Natural killer cell treated with Interleukin-12 subunit alpha and Interleukin-12 subunit beta and Interleukin-15 and Interleukin-18, amount 100 ng/mL, for 72 hours (primary cell): ENCODE measurements around the gene EPS8L3. TPM values are rescaled to one million over a fixed set of nuclear protein-coding genes. Genes with fewer than 3 reads are reported as not detected.
A peak's percentile ranks its signal among the peaks of the same experiment; 100 is the strongest.

Experiments used
- ATAC-seq, 2 donors: fragments of 150-1000 bp; cut with Tn5 transposase in 1 of 2; sonication (Bioruptor Pico), chemical (Tn5 transposase) in 1 of 2; 2 replicates each; pipeline ENCODE4 v1.10.0; 2021
- DNase-seq: peaks from one replicate; pipeline ENCODE4 v3.0.0; 2022; ENCODE audit warnings: low spot score
- H3K27ac Mint-ChIP-seq, 2 donors: 1 replicate in 1 of 2; 2 replicates in 1 of 2; pipeline ENCODE4 v1.8.0; 2022; ENCODE audit warnings: mixed read lengths in 2 of 2, mild to moderate bottlenecking in 1 of 2, moderate library complexity in 1 of 2
- H3K27me3 Mint-ChIP-seq, 2 donors: 1 replicate in 1 of 2; 2 replicates in 1 of 2; pipeline ENCODE4 v1.8.0; 2022; ENCODE audit warnings: mixed read lengths in 2 of 2
- H3K36me3 Mint-ChIP-seq: one replicate; pipeline ENCODE4 v1.8.0; 2022; ENCODE audit warnings: mixed read lengths
- H3K4me1 Mint-ChIP-seq, 2 donors: 1 replicate in 1 of 2; 2 replicates in 1 of 2; pipeline ENCODE4 v1.8.0; 2022; ENCODE audit warnings: low read depth in 2 of 2, mixed read lengths in 2 of 2, mild to moderate bottlenecking in 1 of 2
- H3K4me3 Mint-ChIP-seq: one replicate; pipeline ENCODE4 v1.8.0; 2022; ENCODE audit warnings: mixed read lengths
- H3K9me3 Mint-ChIP-seq: 2 replicates; pipeline ENCODE4 v1.8.0; 2022; ENCODE audit warnings: mixed read lengths
- total RNA-seq, 2 donors: library from RNA; stranded (reverse); gene quantifications; one replicate each; pipeline ENCODE4 v1.2.3, GENCODE V29; 2022

Gene EPS8L3
- total RNA-seq, 2 donors from 2014 or later = not detected

DNA sequence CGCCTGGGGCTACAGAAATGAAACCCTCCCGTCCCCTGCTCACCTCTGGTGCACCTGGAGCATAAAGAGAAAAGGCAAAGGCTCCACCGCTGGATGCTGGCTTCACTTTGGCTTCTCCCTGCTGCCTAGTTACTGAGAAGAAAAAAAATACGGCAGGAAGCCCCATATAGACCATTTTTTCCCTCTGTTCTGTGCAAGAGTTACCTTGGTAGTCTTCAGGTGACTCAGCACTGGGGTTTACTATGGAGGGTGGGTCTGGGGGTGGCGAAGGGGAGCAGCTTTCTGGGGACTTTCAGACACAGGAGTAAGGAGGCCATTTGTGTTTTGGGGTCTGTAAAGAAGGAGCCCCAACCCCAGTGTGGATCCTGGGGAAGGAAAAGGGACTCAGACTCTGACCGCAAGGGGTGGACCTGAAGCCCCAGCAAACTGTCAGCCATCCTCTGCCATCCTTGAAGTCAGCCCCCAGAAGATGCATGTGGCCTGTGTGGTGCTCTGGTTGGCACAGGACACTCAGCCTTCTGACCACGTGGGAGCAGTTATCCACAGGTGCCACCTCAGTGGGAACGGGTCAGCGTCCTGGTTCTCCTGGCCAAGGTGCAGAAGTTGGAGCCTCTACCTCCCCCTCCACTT is 25.9 kb upstream of the EPS8L3 start:
- Mint-ChIP-seq H3K9me3 (no peaks in the 10 kb centered on the region), H3K4me3 (peak overlapping the region; percentile 64), H3K27ac (peak overlapping the region; percentile 79 to 87), H3K4me1 (peaks cover 60 to 77% of the 10 kb centered on the region in 2 donors), H3K36me3 (no peaks in the 10 kb centered on the region), H3K27me3 (peaks cover 14 to 18% of the 10 kb centered on the region in 2 donors)
- DNase-seq (no peak), ATAC-seq (no peak)

DNA sequence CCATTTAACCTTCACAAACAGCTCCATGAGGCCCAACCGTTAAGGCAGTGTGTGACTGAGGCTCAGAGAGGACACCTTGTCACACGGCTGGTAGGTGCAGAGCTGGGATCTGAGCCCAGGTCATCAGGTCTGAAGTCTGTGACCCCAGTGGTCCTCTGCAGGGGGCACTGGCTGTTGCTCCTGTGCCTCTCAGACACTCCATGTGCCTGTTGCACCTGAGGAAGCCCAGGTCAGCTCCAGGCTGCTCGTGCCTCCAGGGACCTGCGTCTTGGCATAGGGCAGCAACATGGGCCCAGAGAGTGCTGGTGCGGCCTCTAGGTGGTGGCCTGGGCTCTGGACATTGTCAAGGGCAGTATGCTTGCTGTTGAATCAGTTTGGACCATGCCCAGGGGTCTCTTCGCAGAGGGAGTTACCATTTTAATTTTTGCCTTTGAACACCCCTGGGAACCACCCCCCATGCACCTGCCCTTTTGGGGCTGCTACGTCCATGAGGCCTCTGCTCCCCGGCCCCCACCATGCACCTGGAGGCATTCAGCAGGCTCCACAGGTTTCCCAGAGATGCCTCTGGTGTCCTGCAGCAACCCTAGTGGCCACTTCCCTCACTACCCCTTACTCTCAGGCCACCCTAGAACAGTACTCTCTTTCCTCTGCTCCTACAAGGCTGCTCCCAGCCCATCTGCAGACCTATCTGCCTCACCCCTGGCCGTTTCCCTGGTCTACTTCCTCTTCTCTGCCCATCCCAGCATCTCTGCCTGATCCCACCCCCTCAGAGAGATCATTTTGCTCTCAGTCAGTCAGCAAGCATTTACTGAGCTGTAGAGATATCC is 25.2 kb upstream of the EPS8L3 start:
- Mint-ChIP-seq H3K27me3 (peaks cover 10 to 20% of the 10 kb centered on the region in 2 donors), H3K4me1 (peaks cover 54 to 70% of the 10 kb centered on the region in 2 donors), H3K4me3 (peak overlapping the region; percentile 64), H3K9me3 (no peaks in the 10 kb centered on the region), H3K36me3 (no peaks in the 10 kb centered on the region), H3K27ac (peak overlapping the region; percentile 48 to 87)
- no peak for ATAC-seq
- no peak for DNase-seq

DNA sequence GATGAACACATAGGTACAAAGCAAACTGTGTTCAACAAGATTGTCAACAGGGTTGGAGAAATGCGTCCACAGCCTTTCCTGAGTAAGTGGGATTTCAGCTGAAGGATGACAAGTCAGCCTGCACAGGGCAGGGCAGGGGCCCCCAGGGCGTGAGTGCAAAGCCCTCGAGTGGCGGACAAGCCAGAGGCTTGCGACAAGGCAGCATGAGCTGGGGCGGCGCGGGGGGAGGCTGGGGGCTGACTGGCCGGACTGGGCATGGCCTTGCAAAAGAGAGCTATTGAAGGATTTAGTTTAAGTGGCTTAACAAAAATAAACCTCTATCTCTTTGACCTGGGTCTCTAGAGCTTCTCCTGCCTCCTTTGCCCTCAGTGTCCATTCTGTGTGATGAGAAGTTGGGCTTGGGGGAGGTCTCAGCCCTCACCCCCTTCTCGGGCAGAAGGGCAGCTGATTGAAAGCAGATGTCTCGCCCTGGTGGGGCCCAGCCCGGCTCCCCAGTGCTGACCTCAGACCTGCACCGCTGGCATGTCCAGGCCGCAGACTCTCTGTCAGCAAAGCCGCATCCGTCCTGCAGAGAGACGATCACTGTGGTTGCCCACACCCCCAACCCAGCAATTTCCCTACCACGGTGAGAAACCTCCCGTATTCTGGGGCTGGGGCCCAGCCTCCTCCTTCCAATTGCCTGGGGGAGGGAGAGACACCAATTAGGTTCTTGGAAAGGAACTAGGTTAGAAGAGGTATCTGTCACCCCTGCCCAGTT is 24.3 kb upstream of the EPS8L3 start:
- ATAC-seq (peak; percentile 84 to 85), DNase-seq (peak; percentile 86)
- peaks cover 10 to 20% of the 10 kb centered on the region in 2 donors for H3K27me3 Mint-ChIP-seq
- H3K9me3 Mint-ChIP-seq = no peaks in the 10 kb centered on the region
- H3K27ac Mint-ChIP-seq = peak overlapping the region in 1 of 2 donors; percentile 87
- H3K36me3 Mint-ChIP-seq = no peaks in the 10 kb centered on the region
- peaks cover 45 to 61% of the 10 kb centered on the region in 2 donors for H3K4me1 Mint-ChIP-seq
- peak overlapping the region; percentile 63 for H3K4me3 Mint-ChIP-seq

DNA sequence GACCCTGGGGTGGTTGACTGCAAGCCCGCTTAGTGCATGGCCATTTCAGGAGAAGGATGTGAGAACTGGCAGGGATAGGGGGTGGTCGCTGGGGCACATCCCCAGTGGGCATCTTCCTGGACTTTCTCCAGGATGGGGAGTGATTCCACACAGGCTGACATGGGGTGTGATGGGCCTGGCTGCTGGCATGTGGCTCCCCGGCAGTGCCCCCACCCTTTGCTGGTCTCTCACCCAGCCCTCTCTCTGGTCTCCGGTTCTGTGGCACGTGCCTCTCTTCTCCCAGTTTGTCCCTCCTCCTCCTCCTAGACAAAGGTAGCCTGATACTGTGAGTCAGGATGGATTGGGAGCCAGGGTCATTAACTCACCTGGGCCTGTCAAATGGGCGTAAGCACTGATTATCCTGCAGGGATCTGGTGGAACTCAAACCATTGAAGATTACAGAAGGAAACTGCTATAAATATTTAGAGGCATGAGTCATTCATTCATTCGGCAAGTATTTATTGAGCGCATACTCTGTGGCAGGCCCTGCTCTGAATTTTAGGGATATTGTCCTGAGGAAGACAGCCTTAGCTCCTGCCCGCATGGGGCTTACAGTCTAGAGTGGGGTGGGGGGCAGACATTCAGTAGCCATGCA is 23.6 kb upstream of the EPS8L3 start:
- H3K9me3 Mint-ChIP-seq = no peaks in the 10 kb centered on the region
- no peak for ATAC-seq
- H3K4me1 Mint-ChIP-seq = peaks cover 43 to 61% of the 10 kb centered on the region in 2 donors
- peak overlapping the region; percentile 63 for H3K4me3 Mint-ChIP-seq
- H3K27ac Mint-ChIP-seq = peak overlapping the region in 1 of 2 donors; percentile 55
- DNase-seq = no peak
- H3K36me3 Mint-ChIP-seq = no peaks in the 10 kb centered on the region
- H3K27me3 Mint-ChIP-seq = peaks cover 10 to 20% of the 10 kb centered on the region in 2 donors

DNA sequence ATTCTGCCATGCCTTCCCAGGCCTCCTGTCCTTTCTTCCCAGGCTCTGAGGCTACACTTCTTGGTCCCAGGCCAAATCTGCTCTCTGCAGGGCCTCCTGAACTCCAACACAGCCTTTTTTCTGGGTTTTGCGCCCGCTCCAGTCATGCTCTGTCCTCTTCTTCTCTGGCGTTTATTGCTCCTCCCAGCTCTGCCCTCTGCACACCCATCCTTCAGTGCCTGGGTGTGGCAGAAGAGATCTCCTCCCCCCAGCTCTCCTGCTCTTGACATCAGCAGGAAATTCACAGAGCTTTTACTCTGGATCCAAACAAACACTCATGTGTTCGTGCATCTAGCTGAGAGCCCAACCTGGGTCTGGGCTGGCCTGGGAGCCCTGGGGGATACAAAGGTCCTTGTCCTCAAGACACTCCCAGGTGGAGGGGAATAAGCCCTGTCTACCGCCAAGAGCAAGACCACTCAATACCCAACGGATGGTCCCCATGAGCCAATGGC is 22.9 kb upstream of the EPS8L3 start:
- Mint-ChIP-seq H3K36me3 (no peaks in the 10 kb centered on the region), H3K27ac (peak overlapping the region in 1 of 2 donors; percentile 55), H3K27me3 (peaks cover 10 to 20% of the 10 kb centered on the region in 2 donors), H3K9me3 (no peaks in the 10 kb centered on the region), H3K4me1 (peaks cover 41 to 61% of the 10 kb centered on the region in 2 donors), H3K4me3 (no peak overlapping the region)
- DNase-seq = no peak
- no peak for ATAC-seq

DNA sequence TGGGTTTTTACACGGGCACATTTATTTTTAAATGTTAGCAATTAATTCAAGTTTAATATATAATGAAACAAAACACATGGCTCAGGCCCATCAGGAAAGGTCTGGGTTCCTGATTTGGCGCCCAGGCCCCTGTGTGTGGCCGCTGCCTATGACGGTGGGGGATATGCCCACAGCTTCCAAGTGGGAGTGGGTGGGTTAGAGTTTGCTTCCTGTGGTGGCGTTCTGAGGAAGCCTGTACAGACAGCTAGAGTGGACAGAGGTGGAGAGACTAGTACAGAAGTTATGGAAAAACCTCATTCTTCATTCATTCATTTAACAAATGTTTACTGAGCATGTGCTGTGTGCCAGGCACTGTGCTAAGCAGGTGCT is 22.4 kb upstream of the EPS8L3 start:
- DNase-seq = no peak
- ATAC-seq = no peak
- peaks cover 36 to 56% of the 10 kb centered on the region in 2 donors for H3K4me1 Mint-ChIP-seq
- H3K36me3 Mint-ChIP-seq = peaks cover under 1% of the 10 kb centered on the region
- H3K4me3 Mint-ChIP-seq = no peak overlapping the region
- no peaks in the 10 kb centered on the region for H3K9me3 Mint-ChIP-seq
- no peak overlapping the region for H3K27ac Mint-ChIP-seq
- peaks cover 10 to 20% of the 10 kb centered on the region in 2 donors for H3K27me3 Mint-ChIP-seq

DNA sequence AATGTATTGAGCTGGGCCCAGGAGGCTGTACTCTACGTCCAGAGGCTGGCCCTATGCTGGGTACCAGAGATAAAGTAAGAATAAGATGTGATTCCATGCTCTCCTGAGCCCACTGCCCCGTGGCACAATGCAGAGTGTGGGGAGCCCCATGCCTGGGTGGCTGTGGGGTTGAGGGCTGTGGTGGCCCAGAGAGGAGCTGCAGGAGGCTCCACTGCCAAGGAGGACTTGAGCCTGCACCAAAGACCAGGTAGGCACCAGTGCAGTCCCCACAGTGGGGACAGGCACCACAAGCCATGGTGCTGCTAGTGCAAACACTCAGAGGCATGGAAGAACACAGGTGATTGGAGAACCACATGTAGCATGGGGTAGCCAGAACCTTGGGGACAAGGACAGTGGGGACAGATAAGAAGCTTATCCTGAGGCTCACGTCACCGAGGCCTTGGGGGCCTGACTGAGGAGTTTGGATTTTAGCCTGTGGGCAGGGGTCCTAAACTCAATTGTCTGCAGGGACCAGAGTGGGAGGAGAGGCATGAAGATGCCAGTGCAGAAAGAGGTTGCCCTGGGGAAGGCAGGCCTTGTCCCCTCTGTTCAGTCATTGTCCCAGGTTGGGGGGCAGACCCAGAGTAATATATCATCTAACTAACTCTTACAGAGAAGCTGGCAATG is 21.9 kb upstream of the EPS8L3 start:
- DNase-seq (no peak), ATAC-seq (no peak)
- Mint-ChIP-seq H3K27ac (no peak overlapping the region), H3K4me1 (peaks cover 31 to 51% of the 10 kb centered on the region in 2 donors), H3K27me3 (peaks cover 10 to 20% of the 10 kb centered on the region in 2 donors), H3K9me3 (no peaks in the 10 kb centered on the region), H3K36me3 (peaks cover 6% of the 10 kb centered on the region), H3K4me3 (no peak overlapping the region)

DNA sequence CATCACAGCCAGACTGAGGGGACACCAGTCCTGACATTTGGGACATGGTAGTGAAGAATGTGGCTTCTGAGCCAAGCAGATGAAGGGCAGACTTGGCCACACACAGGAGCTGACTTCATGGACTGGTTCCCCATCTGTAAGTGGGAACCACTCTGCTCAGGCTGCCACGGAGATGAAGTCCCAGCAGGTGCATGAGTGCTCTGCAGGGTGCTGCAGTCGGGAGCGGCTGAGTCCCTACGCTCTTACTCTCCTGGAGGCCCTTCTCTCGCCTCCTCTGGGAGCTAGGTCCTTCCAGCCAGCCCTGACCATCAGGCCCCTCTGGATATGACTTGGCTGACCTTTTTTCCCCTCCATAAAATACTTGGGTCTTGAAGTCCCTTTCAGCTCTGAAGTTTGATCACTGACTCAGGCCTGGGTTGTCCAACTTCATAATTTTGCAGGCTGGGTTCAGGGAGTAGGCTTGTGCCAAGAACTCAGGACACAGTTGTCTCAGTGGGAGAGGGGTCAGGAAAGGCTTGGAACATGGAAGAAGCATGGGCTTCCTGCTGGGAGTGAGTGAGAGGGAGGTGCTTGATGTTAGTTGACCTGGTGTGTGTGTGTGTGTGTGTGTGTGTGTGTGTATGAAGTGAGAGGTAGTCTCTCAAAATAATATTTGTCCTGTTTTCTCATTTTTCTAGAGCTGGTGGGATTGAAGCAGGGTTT is 21.0 kb upstream of the EPS8L3 start:
- H3K4me3 Mint-ChIP-seq = no peak overlapping the region

DNA sequence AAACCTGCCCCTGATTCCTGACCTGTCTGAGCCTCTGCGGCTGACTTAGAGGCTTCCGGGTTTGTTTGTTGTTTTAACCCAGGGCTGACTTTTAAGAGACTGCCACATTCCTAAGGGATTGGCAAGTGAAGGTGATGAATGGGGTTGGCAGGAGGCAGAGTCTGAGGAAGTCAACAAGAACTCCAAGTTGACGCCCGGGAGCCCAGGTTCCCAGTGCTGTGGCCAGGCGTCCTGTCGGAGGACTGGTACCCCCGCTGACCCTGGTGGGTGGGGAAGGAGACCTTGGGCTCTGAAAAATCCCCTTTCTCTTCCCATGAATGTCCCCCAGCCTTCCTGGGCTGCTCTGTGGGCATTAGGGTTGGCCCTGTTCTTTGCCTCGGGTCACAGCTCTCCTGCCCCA is 19.7 kb upstream of the EPS8L3 start:
- no peak overlapping the region for H3K4me3 Mint-ChIP-seq
- peaks cover 8% of the 10 kb centered on the region for H3K36me3 Mint-ChIP-seq
- peaks cover 18 to 30% of the 10 kb centered on the region in 2 donors for H3K4me1 Mint-ChIP-seq
- H3K9me3 Mint-ChIP-seq = no peaks in the 10 kb centered on the region
- H3K27ac Mint-ChIP-seq = no peak overlapping the region
- ATAC-seq = no peak
- peaks cover 13 to 20% of the 10 kb centered on the region in 2 donors for H3K27me3 Mint-ChIP-seq
- DNase-seq = peak; percentile 53

More for the DNA sequence above, 21.0 kb upstream of the EPS8L3 start:
- ATAC-seq (no peak), DNase-seq (peak; percentile 54)
- Mint-ChIP-seq H3K27me3 (peaks cover 13 to 20% of the 10 kb centered on the region in 2 donors), H3K36me3 (peaks cover 8% of the 10 kb centered on the region), H3K4me1 (peaks cover 26 to 42% of the 10 kb centered on the region in 2 donors), H3K9me3 (no peaks in the 10 kb centered on the region), H3K27ac (peak overlapping the region in 1 of 2 donors; percentile 38)

DNA sequence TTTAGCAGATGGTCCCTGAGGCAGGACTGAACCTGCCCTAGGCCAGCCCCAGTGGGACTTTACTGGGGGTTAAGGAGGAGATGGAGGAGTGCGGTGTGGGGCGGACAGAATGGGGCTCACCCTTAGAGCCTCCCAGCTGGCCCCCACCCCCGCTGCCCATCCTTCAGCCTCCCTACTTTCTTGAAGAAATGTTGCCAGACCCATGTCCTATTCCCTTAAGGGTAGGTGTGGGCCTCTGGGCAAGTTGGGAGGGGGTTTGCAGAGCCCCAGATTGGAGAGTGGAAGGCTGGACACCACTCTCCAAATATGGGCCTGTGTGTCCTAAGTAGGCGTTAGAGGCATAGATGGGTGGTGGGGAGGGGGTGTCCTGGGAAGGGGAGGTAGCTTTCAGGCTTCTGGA is 19.2 kb upstream of the EPS8L3 start:
- peaks cover 14 to 25% of the 10 kb centered on the region in 2 donors for H3K4me1 Mint-ChIP-seq
- H3K4me3 Mint-ChIP-seq = no peak overlapping the region
- no peak for ATAC-seq
- DNase-seq = peak; percentile 44
- H3K27me3 Mint-ChIP-seq = peaks cover 13 to 20% of the 10 kb centered on the region in 2 donors
- peak overlapping the region in 1 of 2 donors; percentile 20 for H3K27ac Mint-ChIP-seq
- peaks cover 8% of the 10 kb centered on the region for H3K36me3 Mint-ChIP-seq
- H3K9me3 Mint-ChIP-seq = no peaks in the 10 kb centered on the region

DNA sequence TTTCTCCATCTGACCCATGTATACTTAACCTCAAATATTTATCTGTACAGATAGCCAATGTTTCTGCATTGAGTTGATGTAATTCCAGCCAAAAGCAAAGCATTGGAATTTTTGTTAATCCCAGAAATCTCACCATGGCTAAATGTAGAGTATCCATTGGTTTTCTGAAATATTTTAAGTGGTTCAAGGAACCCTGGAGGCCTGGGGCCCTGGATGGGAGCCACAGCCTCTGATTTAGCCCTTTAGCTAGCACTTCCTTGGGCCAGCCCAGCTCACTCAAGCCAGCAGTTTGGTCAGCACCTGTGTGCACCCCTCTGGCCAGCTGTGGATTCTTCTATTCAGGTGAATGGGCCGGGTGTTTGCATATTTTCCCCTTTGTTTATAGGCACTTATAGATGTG is 18.8 kb upstream of the EPS8L3 start:
- Mint-ChIP-seq H3K4me1 (peaks cover 10 to 21% of the 10 kb centered on the region in 2 donors), H3K36me3 (peaks cover 8% of the 10 kb centered on the region), H3K9me3 (no peaks in the 10 kb centered on the region), H3K27ac (peak overlapping the region in 1 of 2 donors; percentile 20), H3K27me3 (peaks cover 13 to 20% of the 10 kb centered on the region in 2 donors), H3K4me3 (no peak overlapping the region)
- no peak for DNase-seq
- ATAC-seq = no peak

DNA sequence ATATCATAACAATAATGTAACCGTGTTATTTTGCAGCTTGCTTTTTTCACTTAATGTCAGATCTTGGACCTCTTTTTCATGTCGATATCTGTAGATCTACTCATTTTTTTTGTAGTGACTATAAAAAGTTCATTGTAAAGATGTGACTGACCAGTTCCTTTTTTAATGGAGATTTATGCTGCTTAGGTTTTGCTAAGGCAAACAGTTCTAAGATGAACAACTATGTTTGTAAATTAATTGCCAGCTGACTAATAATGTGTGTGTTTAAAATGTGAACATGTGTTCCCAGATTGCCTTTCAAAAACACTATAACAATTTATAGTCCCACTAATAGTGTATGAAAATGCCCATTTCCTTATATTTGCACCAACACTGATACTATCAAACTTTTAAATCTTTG is 18.1 kb upstream of the EPS8L3 start:
- peaks cover 8% of the 10 kb centered on the region for H3K36me3 Mint-ChIP-seq
- no peaks in the 10 kb centered on the region for H3K9me3 Mint-ChIP-seq
- H3K4me3 Mint-ChIP-seq = no peak overlapping the region
- DNase-seq = no peak
- ATAC-seq = no peak
- peaks cover 13 to 18% of the 10 kb centered on the region in 2 donors for H3K27me3 Mint-ChIP-seq
- peaks cover 7 to 20% of the 10 kb centered on the region in 2 donors for H3K4me1 Mint-ChIP-seq
- no peak overlapping the region for H3K27ac Mint-ChIP-seq
